GM19328 (cell line): ENCODE measurements around the gene SRGAP2B.
"Not testable (repeated sequence)": the region's sequence is repeated elsewhere in the genome, so short reads cannot be mapped to it uniquely, and the experiment has no call there.

Experiments used
- ATAC-seq: cut with Tn5 transposase; IDR thresholded peaks from one replicate; pipeline ENCODE4 v1.9.1; 2021; ENCODE audit warnings: mild to moderate bottlenecking, moderate library complexity; ENCODE audit not compliant: unreplicated experiment

The SRGAP2B gene

DNA sequence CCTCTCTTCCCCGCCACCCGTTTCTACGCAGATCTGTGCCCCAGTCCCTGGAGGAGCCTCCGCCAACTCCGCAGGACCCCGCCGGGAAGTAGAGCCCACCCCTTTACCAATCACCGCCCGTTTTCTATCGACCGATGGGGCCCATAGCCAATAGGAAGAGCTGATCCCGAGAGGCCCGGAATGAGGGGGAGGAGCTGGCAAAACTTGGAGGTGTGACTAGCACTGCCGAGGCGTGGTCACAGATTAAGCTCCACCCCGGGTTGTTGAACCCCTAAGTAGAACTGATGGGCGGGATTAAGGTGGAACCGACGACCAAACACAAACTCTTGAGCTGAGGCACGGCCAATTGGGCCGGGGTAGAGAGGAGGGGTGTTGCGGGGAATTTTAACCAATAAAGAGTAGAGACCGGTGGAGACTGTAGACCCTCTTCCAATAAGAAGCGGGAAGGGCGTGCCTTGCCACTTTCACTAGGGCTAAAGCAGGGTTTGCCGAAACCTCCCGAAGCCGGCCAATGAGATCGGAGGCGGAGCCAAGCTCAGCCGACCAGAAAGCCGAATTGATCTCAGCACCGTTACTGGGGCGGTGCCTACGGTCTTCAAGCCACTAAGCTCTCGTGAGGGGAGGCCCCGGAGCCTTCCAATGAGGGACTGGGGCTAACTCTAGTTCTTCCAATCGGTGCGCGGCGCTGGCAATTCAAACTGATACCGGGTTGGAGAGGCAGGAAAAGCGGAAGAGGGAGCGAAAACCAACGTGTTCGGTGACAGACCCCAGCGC is at the start of gene SRGAP2B, which contains the start of gene FAM72D:
Gene SRGAP2B, minus strand, starts transcription at position 45 of the 774 bp plus-strand sequence. CDS start 2,427 bp downstream, outside the sequence.
Gene FAM72D, plus strand, starts transcription at position 691 of the 774 bp plus-strand sequence. CDS start 874 bp downstream, outside the sequence.
- peak; percentile 82 for ATAC-seq

DNA sequence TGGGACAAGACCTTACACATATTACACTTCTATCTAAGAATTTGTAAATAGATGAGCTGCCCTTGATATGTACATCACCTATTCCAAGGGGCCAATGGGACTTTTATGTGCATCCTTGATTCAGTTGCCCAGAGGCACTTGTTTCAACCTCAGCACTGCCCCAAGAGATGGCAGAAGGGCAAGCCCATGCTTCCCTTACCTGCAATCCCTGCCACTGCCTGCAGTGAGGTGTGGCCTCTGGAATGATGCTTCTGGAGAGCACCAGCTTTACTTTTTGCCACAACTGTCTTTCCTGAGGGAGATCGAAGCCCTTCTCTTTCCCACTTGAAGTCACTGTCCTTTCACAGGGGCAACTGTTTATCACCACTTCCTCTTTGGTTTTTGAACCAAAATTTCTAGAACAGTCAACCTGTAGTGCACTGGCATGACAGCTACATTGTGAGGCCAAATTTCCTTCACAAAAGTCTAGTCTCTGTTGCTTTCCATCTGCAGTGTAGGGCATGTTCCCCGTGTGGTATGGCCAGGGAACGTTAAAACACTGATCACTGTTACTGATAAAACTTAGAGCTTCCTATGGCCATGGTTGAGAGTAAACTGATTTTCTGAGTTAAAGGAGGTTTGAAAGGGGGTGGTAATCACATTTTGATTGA is 49.3 kb upstream of the SRGAP2B start:
- not testable (repeated sequence) for ATAC-seq

DNA sequence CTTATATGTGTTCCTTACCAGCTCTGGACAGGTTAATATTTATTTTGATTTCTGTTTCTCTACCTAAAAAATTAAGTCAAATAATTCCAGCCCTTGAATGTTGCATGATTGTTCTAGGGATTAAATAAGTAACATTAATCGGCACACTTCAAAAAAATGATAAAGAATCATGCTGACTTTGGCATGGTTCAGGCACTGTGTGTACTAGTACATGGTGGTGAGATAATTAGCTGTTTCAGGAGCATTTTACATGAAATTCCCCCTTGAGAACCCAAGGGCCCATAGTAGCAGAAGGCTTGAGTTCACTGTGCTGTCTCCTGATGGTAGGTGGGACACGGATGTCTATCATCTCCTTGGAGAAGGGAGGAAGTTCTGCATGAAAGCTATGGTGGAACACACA is 45.4 kb upstream of the SRGAP2B start:
- ATAC-seq = not testable (repeated sequence)

DNA sequence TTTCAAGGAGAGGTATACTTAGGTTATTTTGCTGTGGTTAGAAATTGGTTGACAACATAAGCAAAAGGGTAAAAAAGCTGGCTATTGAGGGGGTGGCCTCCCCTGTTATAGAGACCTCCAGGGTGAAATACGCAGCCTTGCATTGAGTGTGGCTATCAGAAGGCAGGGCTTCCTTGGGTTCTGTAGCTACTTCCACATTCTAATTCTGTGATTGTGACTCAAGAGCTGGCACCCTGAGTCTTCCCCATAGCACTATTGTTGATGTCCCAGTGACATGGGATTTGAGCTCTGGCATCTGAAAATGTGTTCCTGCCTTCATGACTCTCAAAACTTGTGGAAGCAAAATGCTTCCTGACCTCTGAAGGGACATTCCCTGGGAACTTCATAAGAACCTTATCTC is 39.3 kb upstream of the SRGAP2B start:
- not testable (repeated sequence) for ATAC-seq

DNA sequence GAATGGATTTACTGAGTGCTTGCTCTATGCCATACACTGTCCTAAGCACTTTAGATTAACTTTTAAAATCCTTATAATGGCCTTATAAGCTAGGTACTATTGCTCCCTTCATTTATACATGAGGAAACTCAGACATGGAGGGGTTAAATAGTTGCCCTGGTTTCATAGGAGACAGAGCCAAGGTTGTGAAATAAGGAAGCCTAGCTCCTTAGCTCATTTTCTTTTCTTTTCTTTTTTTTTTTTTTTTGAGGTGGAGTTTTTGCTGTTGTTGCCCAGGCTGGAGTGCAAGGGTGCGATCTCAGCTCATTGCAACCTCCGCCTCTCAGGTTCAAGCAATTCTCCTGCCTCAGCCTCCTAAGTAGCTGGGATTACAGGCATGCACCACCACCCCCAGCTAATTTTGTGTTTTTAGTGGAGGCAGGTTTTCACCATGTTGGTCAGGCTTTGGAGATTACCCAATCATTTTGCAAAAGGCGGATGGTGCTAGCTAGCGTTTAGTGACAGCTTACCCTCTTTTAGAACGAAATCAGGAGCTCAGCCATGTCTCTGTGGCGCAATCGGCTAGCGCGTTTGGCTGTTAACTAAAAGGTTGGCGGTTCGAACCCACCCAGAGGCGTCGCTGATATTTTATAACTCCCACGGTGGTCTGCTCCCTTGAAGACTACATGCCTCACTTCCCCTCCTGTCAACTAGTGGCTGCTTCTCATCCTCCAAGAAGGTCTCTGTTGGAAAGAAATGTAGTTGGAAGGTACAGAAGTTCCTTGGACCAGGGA is 33.8 kb upstream of the SRGAP2B start:
- not testable (repeated sequence) for ATAC-seq

DNA sequence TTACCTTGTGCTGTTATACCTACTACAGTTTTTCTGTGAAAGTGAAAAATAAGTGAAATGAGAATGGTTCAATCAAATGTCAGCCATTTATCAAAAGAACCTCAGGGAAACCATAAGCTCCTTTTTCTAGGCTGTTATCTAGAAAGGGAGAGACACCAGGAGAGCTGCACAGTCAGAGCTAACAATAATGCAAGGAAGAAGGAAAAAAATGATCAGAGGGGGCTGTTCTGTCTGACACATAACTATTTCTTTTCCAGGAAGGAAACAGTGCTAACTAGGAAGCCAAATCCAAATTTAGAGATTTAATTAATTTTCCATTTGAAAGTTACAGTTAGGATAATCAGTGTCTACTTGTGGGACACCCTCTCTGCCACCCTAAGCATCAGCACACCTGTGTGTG is 32.0 kb upstream of the SRGAP2B start:
- ATAC-seq = not testable (repeated sequence)

DNA sequence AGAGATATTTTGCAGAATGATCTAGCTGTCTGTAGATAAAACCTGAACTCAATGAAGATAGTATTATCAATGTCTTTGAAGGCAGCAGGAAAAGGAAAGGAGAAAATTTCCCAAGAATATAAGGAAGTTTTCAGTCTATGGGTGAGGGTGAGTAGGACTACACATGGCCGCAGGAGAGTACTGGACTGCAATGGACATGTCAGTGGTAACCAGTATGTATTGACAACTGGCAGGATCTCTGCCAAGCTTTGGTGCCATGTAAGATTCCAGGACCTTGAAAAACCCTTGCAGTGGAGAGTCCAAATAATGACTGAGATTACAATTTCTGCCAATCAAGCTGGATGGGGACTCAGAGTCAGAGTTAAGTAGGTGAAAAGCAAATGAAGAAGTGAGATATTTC is 30.0 kb upstream of the SRGAP2B start:
- not testable (repeated sequence) for ATAC-seq

DNA sequence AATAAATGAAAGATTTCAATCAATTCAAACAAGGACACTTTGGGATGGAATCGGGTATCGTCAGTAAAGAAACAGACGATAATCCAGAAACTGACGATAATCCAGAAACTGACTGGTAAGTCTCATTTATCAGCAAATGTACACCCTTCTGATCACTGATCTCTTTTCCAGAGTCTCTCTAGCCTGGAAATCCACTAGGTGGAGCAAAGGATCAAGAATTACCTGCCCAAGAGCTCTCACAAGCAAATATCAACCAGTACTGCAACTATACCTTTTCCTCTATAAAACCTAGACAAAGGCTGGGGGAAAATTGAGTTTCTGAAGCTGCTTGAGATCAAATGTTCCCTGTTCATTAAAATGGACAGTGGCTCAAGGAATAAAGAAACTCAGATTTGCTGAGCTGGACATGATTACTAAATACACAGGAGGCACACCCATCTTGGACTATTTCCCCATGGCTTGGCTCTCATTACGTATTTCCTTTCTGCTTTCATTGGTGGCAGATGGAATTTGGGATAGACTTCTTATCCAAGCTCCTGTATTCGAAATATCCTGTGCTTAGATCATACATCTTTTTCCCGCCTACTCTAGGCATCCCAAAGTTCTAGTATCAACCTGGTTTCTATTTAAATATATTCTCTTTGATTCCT is 29.0 kb upstream of the SRGAP2B start:
- not testable (repeated sequence) for ATAC-seq

DNA sequence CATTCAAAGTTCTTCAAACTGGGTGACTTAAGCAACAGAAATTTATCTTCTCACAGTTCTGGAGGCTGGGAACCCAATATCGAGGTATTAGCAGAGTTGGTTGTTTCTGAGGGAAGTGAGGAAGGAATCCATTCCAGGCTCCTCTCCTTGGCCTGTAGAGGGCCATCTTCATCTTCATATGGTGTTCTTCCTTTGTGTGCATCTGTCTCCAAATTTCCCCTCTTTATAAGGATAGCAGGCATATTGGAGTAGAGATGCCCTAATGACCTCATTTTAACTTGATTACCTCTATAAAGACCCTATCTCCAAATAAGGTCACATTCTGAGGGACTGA is 27.9 kb upstream of the SRGAP2B start:
- not testable (repeated sequence) for ATAC-seq

DNA sequence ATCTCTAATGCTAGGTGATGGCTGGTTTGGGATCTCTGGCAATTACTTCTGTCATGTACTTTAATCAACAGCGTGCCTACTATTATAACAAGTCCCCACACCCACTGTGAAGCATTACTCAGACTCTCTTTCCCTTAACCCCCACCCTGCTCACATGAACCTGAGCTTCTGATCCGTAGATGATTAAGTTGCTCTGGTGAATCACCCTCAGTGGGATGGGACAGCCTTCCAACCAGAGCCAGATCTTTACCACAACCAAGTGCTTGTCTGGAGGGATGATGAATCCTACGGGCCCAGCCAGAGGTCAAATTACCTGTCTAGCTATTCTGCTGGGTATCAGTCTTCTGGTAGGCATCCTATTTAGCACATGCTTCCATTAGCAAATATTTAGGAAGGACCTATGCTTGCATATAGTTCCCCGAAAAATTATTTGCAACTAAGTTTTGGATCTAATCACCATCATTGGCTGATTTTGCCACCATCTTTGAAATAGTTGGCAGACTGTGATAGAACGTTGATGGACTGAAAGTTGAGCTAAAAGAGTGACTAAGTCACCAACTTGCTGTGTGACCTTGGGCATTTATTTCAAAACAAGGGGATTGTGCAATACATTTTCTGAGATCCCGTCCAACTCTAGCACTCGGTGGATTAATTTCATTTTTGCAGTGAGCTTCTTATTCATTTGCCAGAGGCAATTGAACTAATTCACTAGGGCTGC is 27.4 kb upstream of the SRGAP2B start:
- ATAC-seq = not testable (repeated sequence)

DNA sequence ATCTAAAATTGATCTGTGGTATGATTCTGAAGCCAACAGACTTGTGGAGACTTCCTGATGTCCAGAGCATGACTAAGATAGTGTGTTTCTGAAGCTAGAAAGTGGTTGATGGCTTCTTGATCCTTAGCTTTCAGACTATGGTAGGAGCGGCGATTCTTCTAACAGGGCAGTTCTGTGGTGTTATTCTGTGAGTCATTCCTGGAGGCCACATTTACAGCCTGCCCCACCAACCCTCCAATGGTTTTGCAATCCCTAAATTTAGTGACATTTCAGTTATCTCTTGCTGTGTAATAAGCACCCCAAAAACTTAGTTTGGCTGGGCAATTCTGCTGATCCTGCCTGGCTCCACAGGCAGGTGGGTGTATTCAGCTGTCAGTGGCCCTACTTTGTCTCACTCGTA is 24.7 kb upstream of the SRGAP2B start:
- not testable (repeated sequence) for ATAC-seq

DNA sequence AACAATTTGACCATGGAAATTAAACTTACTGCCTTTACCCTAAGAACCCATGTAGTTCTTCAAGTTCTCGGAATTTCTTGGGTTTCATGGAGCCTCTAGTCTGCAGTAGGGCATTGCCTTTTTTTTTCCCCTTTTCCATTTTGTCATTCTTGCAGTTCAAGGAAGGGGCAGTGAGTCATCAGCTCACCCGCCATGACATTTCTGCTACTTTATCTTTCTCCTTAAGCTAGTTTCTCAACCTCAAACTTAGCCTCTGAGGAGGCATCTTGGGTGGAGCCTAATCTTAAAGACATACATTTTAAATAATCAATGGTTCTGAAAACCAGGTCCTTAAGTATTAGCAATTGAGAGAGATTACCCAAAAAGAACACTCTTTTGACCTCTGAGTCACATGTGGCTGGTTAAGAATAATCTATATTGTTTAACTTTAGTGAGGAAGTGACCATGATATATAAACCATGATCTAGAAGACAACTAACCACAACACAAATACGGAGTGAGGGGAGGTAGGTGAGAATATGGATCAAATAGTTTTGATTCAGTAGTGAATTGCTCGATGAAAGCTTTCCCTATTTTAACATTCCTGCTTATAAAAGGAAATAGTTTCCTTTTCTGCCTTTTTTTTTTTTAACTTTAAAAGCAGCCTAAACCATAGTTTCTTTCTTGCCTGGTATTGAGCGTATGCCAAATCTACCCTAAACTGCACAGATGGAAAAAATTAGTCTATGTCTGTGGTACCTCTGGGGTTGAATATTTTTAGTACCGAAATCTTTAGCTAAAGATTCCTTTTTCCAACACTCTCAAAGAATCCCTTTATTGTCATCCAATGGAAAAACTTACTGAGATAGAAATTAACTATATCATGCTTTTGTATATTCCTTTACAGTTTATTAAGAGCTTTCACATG is 20.7 kb upstream of the SRGAP2B start:
- not testable (repeated sequence) for ATAC-seq

DNA sequence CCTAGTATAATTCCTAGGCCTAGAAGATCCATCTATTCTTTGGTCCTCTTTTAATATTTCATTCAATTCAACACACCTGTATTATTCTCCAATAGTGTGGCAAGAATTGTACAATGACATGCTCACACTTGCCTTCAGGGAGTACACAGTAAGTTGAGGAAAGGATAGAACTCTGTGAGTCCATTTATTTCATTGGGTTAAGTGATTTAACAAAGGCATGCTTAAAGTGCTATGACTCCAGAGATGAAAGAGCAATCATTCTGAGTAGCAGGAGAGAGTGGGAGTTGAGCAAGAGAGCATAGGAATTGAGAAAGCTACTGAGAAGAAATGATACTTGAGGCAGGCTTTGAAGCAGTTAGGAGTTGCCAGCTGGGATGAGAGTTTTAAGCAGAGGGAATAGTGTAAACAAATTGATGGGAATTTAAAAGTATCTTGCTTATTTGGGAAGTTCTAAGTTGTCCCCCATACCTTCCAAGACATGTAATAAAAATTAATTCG is 19.5 kb upstream of the SRGAP2B start:
- ATAC-seq = not testable (repeated sequence)

DNA sequence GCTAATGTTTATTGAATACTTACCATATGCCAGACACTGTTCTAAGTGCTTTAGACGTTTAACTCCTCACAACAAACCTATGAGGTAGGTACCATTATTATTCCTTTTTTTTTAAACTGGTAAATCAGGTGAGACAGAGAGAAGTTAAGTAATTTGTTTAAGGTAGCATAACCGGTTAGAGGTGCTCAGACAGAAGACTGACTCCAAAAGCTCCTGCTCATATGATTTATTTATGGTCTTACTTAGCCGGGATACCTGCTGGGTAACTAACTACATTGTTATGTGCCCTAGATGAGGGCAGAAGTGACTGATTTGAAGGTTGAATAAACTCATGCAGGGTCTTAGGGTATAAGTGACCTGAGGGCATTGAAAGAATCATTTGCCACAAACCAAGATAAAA is 17.6 kb upstream of the SRGAP2B start:
- not testable (repeated sequence) for ATAC-seq

DNA sequence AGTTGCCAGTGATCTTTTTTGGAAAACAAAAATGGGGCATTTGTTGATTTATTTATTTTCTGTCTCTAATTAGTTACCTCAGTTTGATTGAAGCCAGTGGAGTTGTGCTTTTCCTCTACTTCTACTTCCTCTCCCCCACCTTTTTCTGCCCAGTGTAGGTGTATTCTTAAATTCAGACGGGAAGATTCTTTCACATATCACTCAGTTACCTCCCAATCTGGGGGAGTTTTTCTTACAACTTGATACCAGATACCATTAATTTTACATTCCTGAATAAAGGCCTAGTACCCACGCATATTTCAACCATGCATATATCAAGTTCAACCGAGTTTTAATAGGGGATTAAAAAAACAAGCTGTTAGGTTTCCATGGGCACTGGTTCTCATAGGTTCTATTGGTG is 16.5 kb upstream of the SRGAP2B start:
- not testable (repeated sequence) for ATAC-seq

DNA sequence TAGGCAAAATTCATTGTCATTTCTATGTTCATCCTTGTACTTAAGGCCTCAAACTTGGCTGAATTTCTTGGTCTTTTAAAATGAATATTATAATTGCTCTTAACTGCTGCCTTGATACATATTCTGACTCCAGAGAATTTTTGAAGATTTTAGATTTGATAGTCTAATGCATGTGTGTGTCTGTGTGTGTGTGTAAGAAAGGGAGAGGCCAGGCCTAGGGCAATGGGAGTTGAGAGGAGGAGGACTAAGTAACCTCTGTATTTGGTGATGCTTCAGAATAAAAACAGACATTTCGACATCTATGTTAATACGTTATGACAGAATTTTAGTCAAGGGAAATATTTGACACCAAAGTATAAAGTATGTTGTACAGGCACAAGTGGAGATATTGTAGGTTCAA is 8.2 kb upstream of the SRGAP2B start:
- not testable (repeated sequence) for ATAC-seq

DNA sequence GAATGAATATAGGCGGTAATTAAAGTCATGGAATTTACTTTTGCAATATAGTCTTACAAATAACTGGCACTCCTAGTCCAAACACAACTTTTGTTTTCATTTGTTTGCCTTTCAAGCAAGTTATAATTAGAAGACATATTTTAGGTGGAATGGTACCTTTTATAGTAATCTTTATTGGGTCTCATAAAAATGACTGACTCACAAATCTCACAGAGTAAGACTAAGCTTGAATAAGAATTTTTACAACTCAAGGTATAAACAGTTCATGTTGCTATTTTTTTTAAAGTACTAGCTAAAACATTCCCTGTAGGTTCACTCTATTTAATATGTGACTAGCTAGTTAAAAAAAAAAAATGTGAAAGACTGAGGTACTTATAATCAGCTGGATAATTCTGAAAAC is 6.6 kb upstream of the SRGAP2B start:
- ATAC-seq = not testable (repeated sequence)

DNA sequence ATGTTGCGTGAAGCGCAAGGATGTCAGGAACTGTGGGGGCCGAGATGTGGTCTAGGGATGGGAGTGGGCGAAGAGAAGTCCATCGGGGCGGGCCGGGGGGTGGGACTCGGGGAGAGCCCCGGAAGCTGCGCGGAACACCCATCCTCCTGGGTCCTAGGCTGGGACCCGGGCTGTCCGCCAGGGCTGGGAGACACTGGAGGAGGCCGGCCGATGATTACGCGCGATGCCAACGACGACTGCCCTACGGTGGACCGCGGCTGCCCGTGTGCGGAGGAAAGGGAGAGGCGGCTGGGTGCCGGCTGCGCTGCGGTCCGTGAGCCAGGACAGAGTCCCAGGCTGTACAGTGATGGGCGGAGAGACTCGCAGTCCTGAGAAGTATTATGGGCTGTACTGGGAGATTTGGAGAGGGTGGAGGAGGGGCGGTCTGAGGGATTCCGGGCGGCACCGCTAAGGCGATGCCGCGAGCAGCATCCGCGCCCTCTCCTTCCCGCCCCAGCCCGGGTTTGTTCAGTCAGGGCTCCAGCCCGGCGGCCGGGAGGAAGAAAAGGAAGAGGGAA is 395 bp downstream of the SRGAP2B start:
- peak; percentile 1 for ATAC-seq
